Activated T-helper 2 cell treated with anti-CD3 and anti-CD28 coated beads, Interferon-gamma antibody, Interleukin-2, Interleukin-4, amounts not matched to agents 10 μg/mL and 5 μg/mL and 100 μg/mL, durations not matched to agents 14 hours and 24 hours and 36 hours (primary cell): Measurements from ENCODE around the gene ZNF492. TPM values are rescaled to one million over a fixed set of nuclear protein-coding genes. Genes with fewer than 3 reads are reported as not detected.
"Not testable (repeated sequence)": the region's sequence is repeated elsewhere in the genome, so short reads cannot be mapped to it uniquely, and the experiment has no call there.

Experiments used
- DNase-seq: peaks from one replicate; pipeline ENCODE4 v3.0.0; 2021; ENCODE audit warnings: low spot score
- H3K27ac Mint-ChIP-seq: one replicate; pipeline ENCODE4 v1.8.0; 2021; ENCODE audit warnings: mixed read lengths
- H3K27me3 Mint-ChIP-seq: one replicate; pipeline ENCODE4 v1.8.0; 2021; ENCODE audit warnings: low read depth, mixed read lengths
- H3K36me3 Mint-ChIP-seq: one replicate; pipeline ENCODE4 v1.8.0; 2021; ENCODE audit warnings: low read depth, mixed read lengths
- H3K4me1 Mint-ChIP-seq: one replicate; pipeline ENCODE4 v1.8.0; 2021; ENCODE audit warnings: low read depth, mixed read lengths
- H3K4me3 Mint-ChIP-seq: one replicate; pipeline ENCODE4 v1.8.0; 2021; ENCODE audit warnings: low read depth, mild to moderate bottlenecking, moderate library complexity, mixed read lengths
- H3K9me3 Mint-ChIP-seq: one replicate; pipeline ENCODE4 v1.8.0; 2021; ENCODE audit warnings: mixed read lengths
- intact Hi-C: fragments of 100-400 bp; cut with micrococcal nuclease; formaldehyde crosslinking; loops from one replicate; pipeline ENCODE4 v1.15.1; 2023
- total RNA-seq: library from RNA; stranded (reverse); gene quantifications from 2 replicates; pipeline ENCODE4 v1.2.3, GENCODE V29; 2022

ZNF492 gene
- total RNA-seq: 0.07 and 0.18 TPM in 2 replicates

GRCh38 chr19:22633706-22634449 lies at the start of gene ZNF492:
Gene ZNF492 (plus strand): TSS chr19:22634324. CDS start chr19:22653400, 19,076 bp downstream.
- H3K4me1 Mint-ChIP-seq, H3K36me3 Mint-ChIP-seq, intact Hi-C loops, H3K27ac Mint-ChIP-seq, H3K27me3 Mint-ChIP-seq: not testable (repeated sequence)
- H3K4me3 Mint-ChIP-seq: peak within 1 kb of the TSS; percentile 60
- peaks cover 23% of the 10 kb centered on the region for H3K9me3 Mint-ChIP-seq
- peak; percentile 9 for DNase-seq

- H3K27me3 Mint-ChIP-seq: no peaks in the 10 kb centered on the region
- intact Hi-C loops: no loop called here
- DNase-seq: no peak
- no peak overlapping the region for H3K27ac Mint-ChIP-seq
- H3K9me3 Mint-ChIP-seq: peaks cover 67% of the 10 kb centered on the region
- H3K4me3 Mint-ChIP-seq: no peak overlapping the region
- H3K4me1 Mint-ChIP-seq: no peaks in the 10 kb centered on the region
- no peaks in the 10 kb centered on the region for H3K36me3 Mint-ChIP-seq
Observed at GRCh38 chr19:22595422-22595821, 38.7 kb upstream of the ZNF492 start.

- Mint-ChIP-seq H3K9me3 (peaks cover 66% of the 10 kb centered on the region), H3K27me3 (no peaks in the 10 kb centered on the region), H3K4me3 (no peak overlapping the region), H3K27ac (no peak overlapping the region), H3K36me3 (no peaks in the 10 kb centered on the region), H3K4me1 (no peaks in the 10 kb centered on the region)
- intact Hi-C loops: no loop called here
- no peak for DNase-seq
Observed at GRCh38 chr19:22595918-22596341, 38.2 kb upstream of the ZNF492 start.

- no peaks in the 10 kb centered on the region for H3K36me3 Mint-ChIP-seq
- H3K27me3 Mint-ChIP-seq: no peaks in the 10 kb centered on the region
- no peaks in the 10 kb centered on the region for H3K4me1 Mint-ChIP-seq
- H3K27ac Mint-ChIP-seq: no peak overlapping the region
- intact Hi-C loops: no loop called here
- H3K4me3 Mint-ChIP-seq: no peak overlapping the region
- peaks cover 58% of the 10 kb centered on the region for H3K9me3 Mint-ChIP-seq
- no peak for DNase-seq
Observed at GRCh38 chr19:22600690-22601648, 33.2 kb upstream of the ZNF492 start.

GRCh38 chr19:22601906-22602630 lies 32.1 kb upstream of the ZNF492 start:
- no peak for DNase-seq
- Mint-ChIP-seq H3K4me3 (no peak overlapping the region), H3K36me3 (no peaks in the 10 kb centered on the region), H3K27me3 (no peaks in the 10 kb centered on the region), H3K9me3 (peaks cover 66% of the 10 kb centered on the region), H3K27ac (no peak overlapping the region), H3K4me1 (no peaks in the 10 kb centered on the region)
- intact Hi-C loops: no loop called here

- H3K27ac Mint-ChIP-seq: no peak overlapping the region
- H3K4me3 Mint-ChIP-seq: no peak overlapping the region
- no peaks in the 10 kb centered on the region for H3K36me3 Mint-ChIP-seq
- H3K9me3 Mint-ChIP-seq: peaks cover 64% of the 10 kb centered on the region
- intact Hi-C loops: no loop called here
- no peaks in the 10 kb centered on the region for H3K4me1 Mint-ChIP-seq
- DNase-seq: no peak
- no peaks in the 10 kb centered on the region for H3K27me3 Mint-ChIP-seq
Observed at GRCh38 chr19:22602631-22603272, 31.4 kb upstream of the ZNF492 start.

- intact Hi-C loops: no loop called here
- Mint-ChIP-seq H3K9me3 (peaks cover 62% of the 10 kb centered on the region), H3K27me3 (no peaks in the 10 kb centered on the region), H3K4me3 (no peak overlapping the region), H3K36me3 (no peaks in the 10 kb centered on the region), H3K27ac (no peak overlapping the region), H3K4me1 (no peaks in the 10 kb centered on the region)
- no peak for DNase-seq
Observed at GRCh38 chr19:22603518-22604440, 30.3 kb upstream of the ZNF492 start.

- no peaks in the 10 kb centered on the region for H3K4me1 Mint-ChIP-seq
- H3K27ac Mint-ChIP-seq: no peak overlapping the region
- intact Hi-C loops: no loop called here
- peaks cover 63% of the 10 kb centered on the region for H3K9me3 Mint-ChIP-seq
- no peaks in the 10 kb centered on the region for H3K27me3 Mint-ChIP-seq
- no peaks in the 10 kb centered on the region for H3K36me3 Mint-ChIP-seq
- H3K4me3 Mint-ChIP-seq: no peak overlapping the region
- DNase-seq: no peak
Observed at GRCh38 chr19:22604571-22605274, 29.4 kb upstream of the ZNF492 start.

GRCh38 chr19:22605275-22606211 lies 28.6 kb upstream of the ZNF492 start:
- H3K4me1 Mint-ChIP-seq: no peaks in the 10 kb centered on the region
- H3K9me3 Mint-ChIP-seq: peaks cover 66% of the 10 kb centered on the region
- no peaks in the 10 kb centered on the region for H3K36me3 Mint-ChIP-seq
- H3K27ac Mint-ChIP-seq: no peak overlapping the region
- no peak overlapping the region for H3K4me3 Mint-ChIP-seq
- DNase-seq: no peak
- no peaks in the 10 kb centered on the region for H3K27me3 Mint-ChIP-seq
- intact Hi-C loops: no loop called here

- Mint-ChIP-seq H3K27ac (no peak overlapping the region), H3K9me3 (peaks cover 71% of the 10 kb centered on the region), H3K4me1 (no peaks in the 10 kb centered on the region), H3K36me3 (no peaks in the 10 kb centered on the region), H3K27me3 (no peaks in the 10 kb centered on the region), H3K4me3 (no peak overlapping the region)
- DNase-seq: no peak
- intact Hi-C loops: no loop called here
Observed at GRCh38 chr19:22606212-22606553, 27.9 kb upstream of the ZNF492 start.
